HFFc6 (cell line): ENCODE results near the gene DENND5A. TPM values are rescaled to one million over a fixed set of nuclear protein-coding genes. Genes with fewer than 3 reads are reported as not detected.

Experiments used
- DNase-seq: peaks from one replicate; pipeline ENCODE4 v3.0.0-alpha.2; 2018
- H3K27ac Mint-ChIP-seq: 2 replicates; pipeline ENCODE4 v1.8.0; 2020; ENCODE audit warnings: mild to moderate bottlenecking, mixed read lengths
- H3K27me3 Mint-ChIP-seq: 2 replicates; pipeline ENCODE4 v1.8.0; 2021; ENCODE audit warnings: mild to moderate bottlenecking, moderate library complexity, mixed read lengths; ENCODE audit not compliant: insufficient read depth
- H3K36me3 Mint-ChIP-seq: 2 replicates; pipeline ENCODE4 v1.8.0; 2021; ENCODE audit warnings: low read depth, mixed read lengths
- H3K4me1 Mint-ChIP-seq: 2 replicates; pipeline ENCODE4 v1.8.0; 2020; ENCODE audit warnings: low read depth, mixed read lengths
- H3K4me3 Mint-ChIP-seq: 2 replicates; pipeline ENCODE4 v1.8.0; 2020; ENCODE audit warnings: mild to moderate bottlenecking, moderate library complexity, mixed read lengths
- H3K9me3 Mint-ChIP-seq: 2 replicates; pipeline ENCODE4 v1.8.0; 2020; ENCODE audit warnings: mild to moderate bottlenecking, mixed read lengths
- total RNA-seq, 6 experiments: library from RNA; stranded (reverse); fragmentation: NEBNext Ultra II Directional; extraction: Animal tissue kit (Norgen Biotek cat#: 25700); gene quantifications; 2 replicates in 1 of 6; 3 replicates in 5 of 6; pipeline ENCODE4 v1.2.3, GENCODE V29; 2021
- TF ChIP-seq, protein P1 (sequence below): fragments of 200-600 bp; sonication (generic); IDR thresholded peaks from 2 replicates; pipeline ENCODE4 v1.5.0; 2021; ENCODE audit warnings: antibody characterized with exemption, mild to moderate bottlenecking

DENND5A gene
- total RNA-seq, 6 experiments from 2014 or later: 82.0 to 106 (median 92.8) TPM

- no peaks in the 10 kb centered on the region; the same call in none of the 2 replicates for H3K27me3 Mint-ChIP-seq
- no peaks in the 10 kb centered on the region; the same call in 1 of the 2 replicates for H3K36me3 Mint-ChIP-seq
- H3K27ac Mint-ChIP-seq: no peak overlapping the region
- no peaks in the 10 kb centered on the region for H3K9me3 Mint-ChIP-seq
- TF ChIP-seq, protein P1, sequence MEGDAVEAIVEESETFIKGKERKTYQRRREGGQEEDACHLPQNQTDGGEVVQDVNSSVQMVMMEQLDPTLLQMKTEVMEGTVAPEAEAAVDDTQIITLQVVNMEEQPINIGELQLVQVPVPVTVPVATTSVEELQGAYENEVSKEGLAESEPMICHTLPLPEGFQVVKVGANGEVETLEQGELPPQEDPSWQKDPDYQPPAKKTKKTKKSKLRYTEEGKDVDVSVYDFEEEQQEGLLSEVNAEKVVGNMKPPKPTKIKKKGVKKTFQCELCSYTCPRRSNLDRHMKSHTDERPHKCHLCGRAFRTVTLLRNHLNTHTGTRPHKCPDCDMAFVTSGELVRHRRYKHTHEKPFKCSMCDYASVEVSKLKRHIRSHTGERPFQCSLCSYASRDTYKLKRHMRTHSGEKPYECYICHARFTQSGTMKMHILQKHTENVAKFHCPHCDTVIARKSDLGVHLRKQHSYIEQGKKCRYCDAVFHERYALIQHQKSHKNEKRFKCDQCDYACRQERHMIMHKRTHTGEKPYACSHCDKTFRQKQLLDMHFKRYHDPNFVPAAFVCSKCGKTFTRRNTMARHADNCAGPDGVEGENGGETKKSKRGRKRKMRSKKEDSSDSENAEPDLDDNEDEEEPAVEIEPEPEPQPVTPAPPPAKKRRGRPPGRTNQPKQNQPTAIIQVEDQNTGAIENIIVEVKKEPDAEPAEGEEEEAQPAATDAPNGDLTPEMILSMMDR: no peak
- no peak overlapping the region for H3K4me3 Mint-ChIP-seq
- H3K4me1 Mint-ChIP-seq: peaks cover 22% of the 10 kb centered on the region
- DNase-seq: no peak
Measured at GRCh38 chr11:9269492-9270013, 4.4 kb upstream of the DENND5A start.

DNA sequence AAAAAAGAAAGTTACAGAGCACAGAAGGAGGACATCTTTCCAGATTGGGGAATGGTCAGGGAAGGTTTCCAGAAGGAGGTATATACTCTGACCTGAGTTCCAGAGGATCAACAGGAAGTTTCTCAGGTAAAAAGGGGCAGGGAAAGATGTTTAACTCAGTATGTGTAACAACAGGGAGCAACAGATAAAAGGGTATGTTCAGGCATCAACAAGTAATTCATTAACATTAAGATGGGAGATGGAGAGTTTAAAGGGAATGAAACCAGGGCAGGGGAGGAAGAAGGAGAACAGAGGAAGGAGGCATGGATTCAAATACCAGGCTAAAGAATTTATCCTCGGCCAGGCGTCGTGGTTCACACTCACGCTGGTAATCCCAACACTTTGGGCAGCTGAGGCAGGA, 2.5 kb upstream of the DENND5A start:
- no peak overlapping the region for H3K4me3 Mint-ChIP-seq
- no peak for DNase-seq
- peaks cover 32% of the 10 kb centered on the region for H3K4me1 Mint-ChIP-seq
- no peak overlapping the region for H3K27ac Mint-ChIP-seq
- TF ChIP-seq, protein P1: no peak
- H3K27me3 Mint-ChIP-seq: no peaks in the 10 kb centered on the region; the same call in none of the 2 replicates
- peaks cover 8% of the 10 kb centered on the region for H3K36me3 Mint-ChIP-seq
- H3K9me3 Mint-ChIP-seq: no peaks in the 10 kb centered on the region

- DNase-seq: no peak
- Mint-ChIP-seq H3K36me3 (peaks cover 8% of the 10 kb centered on the region), H3K4me1 (peaks cover 39% of the 10 kb centered on the region), H3K4me3 (no peak overlapping the region), H3K27ac (no peak overlapping the region), H3K9me3 (no peaks in the 10 kb centered on the region), H3K27me3 (no peaks in the 10 kb centered on the region; the same call in none of the 2 replicates)
- TF ChIP-seq, protein P1: no peak
Measured at GRCh38 chr11:9266926-9267325, 1.8 kb upstream of the DENND5A start.

GRCh38 chr11:9266132-9266736, 1.1 kb upstream of the DENND5A start:
- Mint-ChIP-seq H3K4me3 (peak overlapping the region; percentile 87), H3K4me1 (peaks cover 46% of the 10 kb centered on the region)

DNA sequence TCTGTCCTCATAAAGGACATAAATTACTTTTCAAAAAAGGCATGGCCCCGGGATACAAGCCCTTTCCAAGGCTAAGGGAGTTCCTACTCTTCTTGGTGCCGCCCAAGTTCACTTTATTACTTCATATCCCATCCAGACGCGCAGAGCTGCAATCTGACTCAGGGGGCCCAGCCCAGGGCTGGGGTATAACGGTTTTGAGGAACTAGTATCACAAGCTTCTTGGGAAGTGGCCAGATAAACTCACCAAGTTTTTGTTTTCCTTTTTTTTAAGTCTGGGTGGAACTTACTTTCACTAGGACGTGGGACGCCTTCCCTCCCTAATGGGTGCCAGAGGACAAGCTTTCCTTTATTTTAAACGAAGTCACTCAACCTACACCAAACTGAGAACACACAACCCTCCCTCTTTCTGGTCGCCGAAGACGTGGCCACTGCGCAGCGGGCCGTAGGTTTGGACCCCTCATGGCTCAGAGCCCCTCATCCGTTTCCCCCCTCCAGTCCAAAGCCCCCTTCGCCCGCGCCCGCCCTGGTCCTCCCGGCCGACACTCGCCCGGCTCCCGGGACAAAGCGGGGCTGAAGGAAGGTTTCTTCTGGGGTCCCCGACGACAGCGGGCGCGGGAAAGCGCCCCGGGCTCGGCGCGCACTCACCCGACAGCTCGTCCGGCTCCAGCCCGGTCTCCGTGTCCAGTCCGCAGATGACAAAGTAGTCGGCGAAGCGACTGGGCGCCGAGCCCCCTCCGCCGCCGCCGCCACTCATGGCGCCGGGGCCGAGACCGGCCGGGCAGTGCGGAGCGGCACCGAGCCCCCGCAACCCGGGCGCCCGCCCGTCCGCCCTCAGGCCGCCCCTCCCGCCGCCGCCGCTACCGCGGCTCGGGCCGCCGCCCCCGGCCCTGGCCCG, 587 bp downstream of the DENND5A start:
- Mint-ChIP-seq H3K4me3 (peak overlapping the region; percentile 96), H3K36me3 (peaks cover 8% of the 10 kb centered on the region), H3K27me3 (no peaks in the 10 kb centered on the region; the same call in none of the 2 replicates), H3K9me3 (no peaks in the 10 kb centered on the region), H3K4me1 (peaks cover 54% of the 10 kb centered on the region), H3K27ac (peak overlapping the region; percentile 96)
- DNase-seq: peak; percentile 67
- TF ChIP-seq, protein P1: no peak

More at GRCh38 chr11:9266132-9266736, 1.1 kb upstream of the DENND5A start:
- TF ChIP-seq, protein P1: no peak
- Mint-ChIP-seq H3K9me3 (no peaks in the 10 kb centered on the region), H3K36me3 (peaks cover 8% of the 10 kb centered on the region), H3K27me3 (no peaks in the 10 kb centered on the region; the same call in none of the 2 replicates), H3K27ac (peak overlapping the region; percentile 72)
- DNase-seq: no peak
